Stimulated activated CD4-positive, alpha-beta T cell treated with anti-CD3 and anti-CD28 coated beads, TNF-alpha, amount 100 ng/mL, for 48 hours (primary cell): ENCODE data around the gene SLC30A7.

Experiments used
- DNase-seq, 3 donors: peaks; one replicate each; pipeline ENCODE4 v3.0.0-alpha.2; 2020; ENCODE audit warnings: low read depth in 3 of 3

Gene SLC30A7

DNA sequence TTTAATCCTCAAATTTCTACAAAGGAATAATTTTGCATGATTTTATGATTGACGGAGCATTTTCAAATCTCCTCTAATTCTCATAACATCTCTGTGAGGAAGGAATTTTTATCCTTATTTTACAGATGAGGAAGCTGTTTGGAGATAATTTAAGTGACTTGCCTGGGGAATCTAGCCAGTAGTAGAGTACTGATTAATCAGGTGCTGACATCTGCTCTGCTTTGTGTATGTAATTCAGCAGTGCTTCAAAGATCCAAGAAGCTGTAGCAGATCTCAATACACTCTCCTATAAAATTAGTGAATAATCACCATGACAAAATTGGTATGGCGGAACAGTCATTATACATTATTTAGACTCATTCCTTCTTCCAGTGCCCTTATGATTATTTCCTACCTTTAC, 83.7 kb downstream of the SLC30A7 start:
- DNase-seq = no peak

DNA sequence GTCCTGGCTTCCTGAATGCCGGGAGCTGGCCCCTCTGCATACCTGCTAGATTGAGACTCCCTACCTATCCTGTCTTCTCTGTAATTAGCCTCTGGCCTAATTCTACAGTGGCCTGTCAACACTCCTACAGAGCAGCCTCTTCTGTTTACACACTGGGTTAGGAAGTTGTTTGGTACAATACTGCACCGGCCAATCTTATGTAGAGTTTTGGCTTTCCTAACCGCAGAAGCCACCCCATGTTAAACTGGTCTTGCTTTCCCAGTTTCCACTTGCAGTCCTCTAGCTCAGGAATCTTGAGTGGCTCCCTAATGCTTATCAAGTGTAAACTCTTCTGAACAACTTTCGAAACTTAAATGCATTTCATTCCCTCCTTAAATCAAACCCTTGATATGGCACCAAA, 86.9 kb downstream of the SLC30A7 start:
- no peak for DNase-seq

DNA sequence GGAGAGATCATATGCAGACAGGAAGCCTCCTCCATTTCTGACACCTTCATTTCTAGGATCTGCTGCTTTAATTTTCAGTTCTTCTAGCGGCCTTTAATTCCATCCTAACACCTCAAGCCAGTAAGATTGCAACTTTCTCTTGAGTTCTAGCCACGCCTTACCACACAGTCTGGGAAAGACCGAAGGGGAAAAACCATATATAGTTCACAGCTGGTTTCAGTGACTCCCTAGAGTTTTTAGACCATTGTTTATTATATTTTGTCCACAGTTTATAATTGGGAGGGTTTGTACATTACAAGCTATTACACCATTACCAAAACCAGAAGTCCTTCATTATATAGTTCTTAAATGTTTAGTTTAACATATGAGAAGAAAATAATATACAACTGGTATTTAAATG, 92.2 kb downstream of the SLC30A7 start:
- no peak for DNase-seq

DNA sequence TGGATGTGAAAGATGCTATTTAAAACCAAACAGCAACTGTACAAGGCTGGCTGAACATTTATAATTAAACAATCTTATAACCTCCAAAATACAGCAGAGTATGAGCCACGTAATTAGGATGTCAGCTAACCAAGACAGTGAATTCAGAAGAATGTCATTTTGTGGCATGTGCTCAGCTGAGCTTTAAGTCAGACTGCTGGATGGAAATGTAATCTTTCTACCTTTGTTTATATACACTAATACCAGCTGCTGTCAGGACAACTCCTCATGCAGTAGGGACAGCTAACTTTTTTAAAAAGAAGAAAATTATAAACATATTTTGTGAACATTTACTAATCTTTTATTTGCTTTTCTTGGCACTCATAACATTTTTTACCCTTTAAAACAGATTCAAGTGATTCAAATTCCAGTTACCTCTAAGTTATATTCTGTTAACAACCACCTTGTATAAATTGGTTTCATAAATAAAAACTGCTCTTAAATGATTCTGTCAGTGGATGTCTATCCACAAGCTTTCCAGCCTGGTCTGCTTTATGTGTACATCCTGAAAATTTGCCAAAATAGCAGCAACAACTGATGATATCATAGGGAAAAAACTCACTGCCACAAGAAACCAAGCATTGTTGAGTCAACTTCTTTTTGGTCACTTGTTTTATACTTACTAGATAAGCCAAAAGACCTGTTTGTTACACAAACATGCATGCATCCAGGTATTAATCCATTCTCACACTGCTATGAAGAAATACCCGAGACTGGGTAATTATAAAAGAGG, 93.6 kb downstream of the SLC30A7 start:
- DNase-seq = no peak

DNA sequence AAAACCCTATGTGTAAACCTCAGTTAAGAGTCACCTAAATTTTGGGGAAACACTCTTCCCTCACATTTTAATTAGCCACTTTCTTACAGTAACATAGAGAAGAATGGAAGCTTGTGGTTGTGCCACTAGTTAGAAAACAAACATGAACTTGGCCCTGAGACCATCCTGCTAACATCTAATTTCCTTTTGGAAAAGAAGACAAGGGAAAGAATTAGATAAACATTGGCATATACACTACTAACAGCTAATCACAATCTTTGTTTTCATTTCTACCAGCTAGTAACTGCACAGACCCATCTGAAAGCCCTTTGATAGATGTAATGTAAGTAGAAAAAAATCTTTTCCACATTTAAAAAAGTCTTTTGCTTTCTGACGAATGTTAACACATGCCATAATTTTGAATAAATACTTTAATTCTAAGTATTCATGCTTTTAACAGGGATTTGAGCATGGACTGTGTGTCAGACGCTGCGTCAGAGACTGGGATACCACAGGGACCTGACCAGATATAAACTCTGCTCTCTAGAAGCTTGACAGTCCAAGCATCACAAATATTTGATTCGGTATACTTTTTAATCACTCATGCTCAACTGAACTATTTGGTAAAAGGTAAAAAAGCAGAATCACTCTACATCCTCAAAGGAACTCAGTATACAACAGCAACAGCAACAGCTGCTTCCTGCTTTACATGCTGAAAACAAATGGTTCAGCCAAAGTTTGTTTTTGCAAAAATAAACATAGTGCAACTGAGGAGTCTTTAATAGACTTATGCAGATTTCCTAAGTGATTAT, 99.5 kb downstream of the SLC30A7 start:
- no peak for DNase-seq

DNA sequence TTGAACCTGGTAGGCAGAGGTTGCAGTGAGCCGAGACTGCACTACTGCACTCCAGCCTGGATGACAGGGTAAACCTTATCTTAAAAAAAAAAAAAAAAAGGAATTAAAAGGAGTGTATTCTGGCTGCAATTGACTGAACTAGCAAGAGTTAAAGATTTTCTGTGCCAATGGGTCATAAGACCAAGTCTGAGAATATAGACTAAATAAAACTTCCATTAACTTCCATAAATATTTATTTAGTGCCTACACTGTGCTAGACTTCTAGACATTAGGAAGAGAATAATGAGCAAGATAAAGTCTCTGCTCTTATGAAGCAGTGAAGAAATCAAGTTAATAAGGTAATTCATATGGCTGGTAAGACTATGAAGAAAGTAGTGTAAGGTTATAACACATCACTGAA, 102.5 kb downstream of the SLC30A7 start:
- DNase-seq = no peak

DNA sequence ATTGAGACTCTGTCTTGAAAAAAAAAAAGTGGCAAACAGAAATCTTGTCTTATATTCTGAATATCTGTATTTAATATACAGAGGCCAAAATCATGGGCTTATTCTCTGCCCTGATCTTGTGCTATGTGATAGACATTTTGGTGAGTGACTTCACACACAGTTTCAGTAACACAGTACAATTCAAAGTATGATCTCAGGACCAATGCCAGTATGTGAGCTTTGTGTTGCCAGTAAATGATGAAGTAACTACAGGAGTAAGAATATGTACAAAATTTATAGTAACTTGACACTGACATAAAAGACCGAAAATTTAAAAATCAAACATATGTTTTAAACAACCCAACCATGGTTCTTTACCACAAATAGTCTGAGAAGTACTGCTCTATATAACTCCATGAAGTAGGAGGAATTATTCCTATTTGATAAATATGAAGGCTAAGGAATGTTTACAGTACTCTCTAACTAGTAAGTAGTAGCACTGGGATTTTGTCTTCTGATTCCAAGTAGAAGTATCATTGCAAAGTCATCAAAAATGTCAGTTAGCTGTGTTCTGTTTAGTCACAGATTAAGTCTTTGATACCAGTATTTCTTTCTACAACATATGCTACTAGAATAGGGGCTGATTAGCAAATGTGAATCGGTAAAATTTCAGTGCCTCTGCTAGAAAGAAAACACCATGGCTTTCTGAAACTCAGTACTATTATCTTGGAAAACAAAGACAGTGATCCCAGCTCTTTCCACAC, 104.4 kb downstream of the SLC30A7 start:
- DNase-seq = no peak

DNA sequence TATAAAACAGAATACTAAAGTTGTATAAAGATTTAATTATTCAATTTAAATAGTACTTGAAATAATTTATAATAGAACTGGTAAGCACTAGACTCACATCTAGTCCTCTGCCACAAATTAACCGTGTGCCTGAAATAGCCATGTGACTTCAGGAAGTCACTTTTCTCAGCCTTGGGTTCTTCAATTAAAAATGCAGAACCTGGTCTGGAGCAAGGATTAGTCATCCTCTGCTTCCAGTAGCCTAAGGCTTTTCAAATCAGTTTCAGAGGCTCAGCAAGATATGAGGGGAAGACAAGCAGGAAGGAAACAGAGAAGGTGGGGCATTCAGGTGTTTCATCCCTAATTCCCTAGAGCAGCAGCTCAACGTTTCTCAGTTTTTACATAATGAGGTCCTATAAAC, 106.7 kb downstream of the SLC30A7 start:
- DNase-seq = no peak

DNA sequence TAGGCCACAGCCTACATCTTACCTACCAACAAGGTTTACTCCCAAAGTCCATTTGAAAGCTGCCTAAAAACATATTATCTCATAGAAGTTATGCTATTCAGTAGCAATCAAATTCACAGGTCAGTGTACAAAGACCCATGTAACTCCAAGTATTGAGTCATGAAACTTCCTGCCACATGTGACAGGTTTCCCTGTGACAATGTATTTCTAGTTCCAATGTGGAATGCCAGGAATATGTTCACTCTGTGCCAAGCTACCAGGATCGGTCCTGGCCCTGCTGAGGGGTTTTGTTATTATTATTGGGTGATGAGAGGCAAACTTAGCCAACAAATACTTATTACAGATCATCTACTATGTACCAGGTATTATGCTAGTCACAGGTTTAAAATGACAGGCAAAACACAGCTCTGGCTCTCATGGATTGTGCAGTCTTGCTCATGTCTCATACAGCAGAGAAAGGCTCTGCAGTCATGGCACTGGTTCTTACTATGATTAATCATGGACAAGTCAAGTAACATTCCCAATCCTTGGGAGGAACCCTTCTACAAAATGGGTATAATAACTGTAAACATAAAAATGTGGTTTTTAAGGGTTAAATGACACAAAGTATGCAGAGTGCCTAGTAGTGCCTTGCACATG, 107.2 kb downstream of the SLC30A7 start:
- no peak for DNase-seq

DNA sequence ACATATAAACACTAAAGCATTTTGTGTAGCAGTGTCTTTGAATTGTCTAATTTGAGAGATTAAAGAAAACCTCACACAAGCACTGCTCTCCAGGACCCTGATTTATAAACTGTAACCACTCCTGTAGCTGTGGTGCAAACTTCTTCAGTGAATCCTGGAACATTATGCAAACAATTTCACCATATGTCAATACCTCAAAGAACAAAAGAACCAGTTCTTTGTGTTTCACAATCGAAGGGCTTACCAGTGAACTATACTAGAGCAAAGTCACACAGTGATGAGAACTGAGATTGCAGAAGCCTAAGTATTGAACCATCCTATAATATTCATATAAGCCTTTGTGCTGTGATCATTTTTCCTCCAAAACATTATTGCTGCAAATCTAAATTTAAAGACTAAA, 108.2 kb downstream of the SLC30A7 start:
- no peak for DNase-seq

DNA sequence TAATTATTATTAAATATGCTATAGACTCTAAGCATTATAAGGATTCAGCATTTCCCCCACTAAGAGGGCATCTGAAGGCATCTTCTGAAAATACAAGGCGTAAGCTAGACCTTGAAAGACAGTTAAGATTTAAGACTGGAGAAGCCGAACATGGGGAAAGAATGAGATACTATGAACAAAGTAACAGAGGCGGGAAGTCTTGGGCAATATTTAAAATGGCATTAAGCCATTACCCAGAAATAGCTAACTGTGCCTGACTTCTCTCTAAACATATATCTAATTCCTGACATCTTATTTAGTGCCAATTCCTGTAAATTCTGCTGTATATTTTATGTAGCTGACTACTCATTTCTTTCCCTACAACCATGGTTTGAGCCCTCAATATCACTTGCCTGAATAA, 108.8 kb downstream of the SLC30A7 start:
- no peak for DNase-seq

DNA sequence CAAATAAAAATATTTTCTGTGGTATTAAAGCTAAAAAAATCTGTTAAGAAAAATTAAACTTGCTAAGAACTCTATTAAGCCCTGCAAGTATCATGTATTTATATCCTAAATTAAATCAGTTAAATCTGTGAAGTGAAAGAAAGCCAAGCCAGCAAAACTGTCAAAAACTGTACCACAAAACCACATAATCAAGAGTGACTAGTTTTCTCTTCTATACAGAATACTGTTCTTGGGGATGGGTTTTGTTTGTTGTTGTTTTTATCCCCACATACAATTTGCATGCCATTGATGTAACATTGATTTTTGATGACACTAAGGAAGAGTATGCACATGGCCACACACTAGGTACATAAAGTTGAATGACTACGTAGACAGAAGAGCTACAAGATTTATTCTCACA, 109.3 kb downstream of the SLC30A7 start:
- no peak for DNase-seq

DNA sequence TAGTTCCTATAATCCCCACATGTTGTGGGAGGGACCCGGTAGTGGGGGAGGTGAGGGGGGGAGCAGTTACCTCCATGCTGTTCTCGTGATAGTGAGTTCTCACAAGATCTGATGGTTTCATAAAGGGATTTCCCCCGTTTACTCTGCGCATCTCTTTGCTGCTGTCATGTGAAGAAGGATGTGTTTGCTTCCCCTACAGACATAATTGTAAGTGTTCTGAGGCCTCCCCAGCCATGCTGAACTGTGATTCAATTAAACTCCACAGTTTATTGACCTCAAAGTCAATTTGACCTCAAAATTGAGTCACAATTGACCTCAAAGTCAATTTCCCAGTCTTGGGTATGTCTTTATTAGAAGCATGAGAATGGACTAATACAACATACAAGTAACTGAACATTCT, 110.0 kb downstream of the SLC30A7 start:
- DNase-seq = no peak

DNA sequence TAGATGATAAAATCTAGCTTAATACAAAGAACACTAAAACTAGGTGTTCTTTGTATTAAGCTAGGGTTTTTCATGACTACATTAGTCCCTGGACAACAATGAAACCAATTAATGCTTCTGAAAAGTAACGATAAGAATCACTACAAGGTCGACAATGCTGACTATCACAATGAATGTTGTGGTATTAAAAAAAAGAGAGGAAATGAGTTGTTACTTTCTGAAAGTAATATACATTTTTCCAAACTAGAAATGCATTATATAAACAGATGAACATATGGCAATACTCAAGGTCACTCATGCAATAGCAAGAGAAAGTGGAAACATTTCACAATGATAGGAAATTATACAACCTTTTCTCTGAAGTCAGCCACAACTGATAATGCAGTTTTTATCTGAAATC, 110.7 kb downstream of the SLC30A7 start:
- no peak for DNase-seq

DNA sequence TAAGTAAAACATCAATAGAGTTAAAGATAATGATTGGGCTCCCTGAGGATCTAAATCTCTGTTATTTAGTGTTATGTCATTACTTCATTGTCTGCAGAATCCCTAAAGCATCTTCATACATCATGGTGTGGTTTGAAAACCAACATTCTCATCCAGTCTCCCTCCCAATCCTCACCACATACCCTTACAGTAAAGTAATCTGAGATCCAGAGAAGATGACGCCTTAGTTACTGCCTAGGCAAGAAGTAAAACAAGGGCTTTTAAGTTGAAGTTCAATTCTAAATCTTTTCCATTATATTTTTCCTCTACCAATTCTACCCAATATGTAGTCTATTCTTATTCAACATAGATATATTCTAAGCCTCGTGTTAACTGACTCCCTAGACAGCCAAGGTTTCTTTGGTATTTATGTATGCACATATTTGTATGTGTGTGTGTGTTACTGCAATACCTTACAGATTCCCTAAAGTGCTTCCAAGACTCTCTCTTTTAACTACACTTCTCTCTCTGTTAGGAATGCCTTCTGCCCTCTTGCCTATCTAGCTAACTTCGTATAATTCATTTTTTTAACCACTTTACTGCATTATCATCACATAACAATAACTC, 112.4 kb downstream of the SLC30A7 start:
- DNase-seq = no peak

DNA sequence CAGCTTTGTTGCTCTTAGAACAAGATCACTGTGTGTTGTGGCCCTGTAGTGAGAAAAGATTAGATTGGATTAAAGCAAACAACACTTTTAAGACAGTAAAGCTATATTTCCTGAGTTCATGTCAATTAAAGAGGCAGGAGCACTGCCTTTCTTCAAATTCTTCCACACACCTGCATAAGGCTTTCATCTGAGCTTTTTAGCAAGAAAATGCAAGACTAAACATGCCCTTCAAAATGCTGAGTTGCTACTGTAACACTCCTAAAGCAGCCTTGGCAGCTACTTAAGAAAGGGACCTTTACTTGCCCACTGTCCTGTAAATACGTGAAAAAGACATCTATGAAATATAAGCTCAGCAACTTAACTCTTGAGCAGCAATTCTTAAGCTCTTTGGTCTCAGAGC, 117.9 kb downstream of the SLC30A7 start:
- DNase-seq = no peak

DNA sequence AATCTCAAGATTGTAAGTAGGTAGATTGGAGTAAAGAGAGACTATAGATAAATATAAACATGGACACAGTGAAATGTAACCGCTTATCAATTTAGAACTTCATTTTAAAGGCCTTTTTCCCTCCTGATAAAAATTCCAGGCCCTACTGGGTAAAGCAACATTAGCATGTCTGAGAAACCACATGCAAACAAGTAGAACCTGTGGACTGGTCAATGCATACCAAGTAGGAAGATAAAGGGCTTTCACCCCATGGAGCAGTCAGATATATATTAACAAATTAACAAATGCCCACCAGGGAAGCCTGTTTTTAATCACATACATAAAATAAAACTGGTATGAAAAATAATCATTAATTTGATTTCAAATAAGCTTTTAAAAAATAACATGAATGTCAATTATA, 121.6 kb downstream of the SLC30A7 start:
- DNase-seq = no peak

DNA sequence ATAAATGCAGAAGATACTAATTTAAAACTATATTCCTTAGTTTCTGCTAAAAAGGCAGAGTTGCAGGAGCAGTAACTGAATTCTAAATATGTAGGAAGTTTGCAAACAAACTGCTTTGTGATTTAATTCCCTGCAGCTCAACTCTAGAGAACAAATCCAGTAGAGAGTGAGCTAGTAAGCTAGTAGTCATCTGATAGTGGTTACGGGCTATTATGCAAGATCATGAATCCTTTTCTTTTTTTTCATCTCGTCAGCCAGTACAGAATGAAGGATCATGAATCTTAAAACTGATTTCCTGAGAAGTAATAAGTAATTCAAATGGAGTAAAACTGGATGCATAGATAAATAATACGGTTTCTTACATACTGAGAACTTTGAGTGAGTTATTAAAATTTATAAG, 126.4 kb downstream of the SLC30A7 start:
- no peak for DNase-seq

DNA sequence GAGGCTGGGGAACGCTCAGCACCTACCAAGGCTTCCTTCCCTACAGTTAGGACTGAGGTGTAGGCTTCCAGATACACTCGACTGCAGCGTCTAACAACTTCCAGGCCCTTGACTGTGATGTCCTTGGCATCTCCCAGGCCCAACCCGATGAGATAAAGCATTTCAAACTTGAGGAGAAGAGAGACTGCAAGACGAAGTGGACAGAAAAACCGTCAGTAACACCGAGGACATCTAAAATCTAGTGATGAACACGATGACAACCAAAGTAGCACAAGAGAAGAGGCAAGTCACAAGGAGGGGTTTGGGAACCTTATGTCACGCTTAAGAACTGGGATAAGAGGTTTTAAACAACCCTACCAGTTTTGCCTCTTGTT, 129.4 kb downstream of the SLC30A7 start:
- peak in 1 of 3 donors; percentile 15 for DNase-seq

DNA sequence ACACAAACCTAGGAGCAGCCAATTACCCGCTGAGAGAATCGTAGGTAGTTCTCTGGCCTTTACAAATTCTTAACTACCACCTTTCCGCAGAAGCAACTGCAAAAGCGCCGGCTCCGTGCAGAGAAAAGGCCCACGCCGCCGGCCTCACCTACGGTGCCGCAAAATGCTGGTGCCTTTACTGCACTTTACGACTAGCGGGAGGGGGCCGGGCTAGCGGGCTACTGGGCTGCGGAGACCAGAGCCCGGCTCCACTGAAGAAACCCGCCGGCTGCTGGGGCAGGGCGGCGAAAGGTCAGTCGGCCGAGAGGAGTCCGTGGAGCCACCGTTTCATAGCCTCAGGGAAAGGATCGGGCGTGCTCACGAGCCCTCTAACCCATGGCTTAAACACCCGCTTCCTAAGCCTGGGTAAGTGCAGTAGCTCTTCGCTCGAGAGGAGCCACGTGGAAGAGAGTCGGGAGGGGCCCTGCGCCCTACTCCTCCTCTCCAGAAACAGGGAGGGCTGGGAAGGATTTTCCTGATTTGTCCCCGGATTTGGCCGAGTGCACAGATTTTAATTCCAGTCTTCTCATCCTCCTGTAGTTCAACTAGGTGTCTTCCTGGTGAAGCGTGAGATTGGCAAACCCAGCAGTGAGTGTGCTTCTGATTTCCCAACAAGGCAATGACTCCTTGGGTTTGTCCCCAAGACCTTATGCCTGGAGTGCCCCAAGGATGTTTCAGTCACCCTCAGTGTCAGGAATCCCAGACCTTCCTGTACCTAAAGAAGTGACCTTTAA, 130.0 kb downstream of the SLC30A7 start, which contains the start of gene DPH5:
Gene DPH5 (minus strand): TSS at position 128 of the 773 bp plus-strand sequence. CDS start 341 bp downstream, outside the sequence.
- peak; percentile 79 to 84 (median 82) for DNase-seq

DNA sequence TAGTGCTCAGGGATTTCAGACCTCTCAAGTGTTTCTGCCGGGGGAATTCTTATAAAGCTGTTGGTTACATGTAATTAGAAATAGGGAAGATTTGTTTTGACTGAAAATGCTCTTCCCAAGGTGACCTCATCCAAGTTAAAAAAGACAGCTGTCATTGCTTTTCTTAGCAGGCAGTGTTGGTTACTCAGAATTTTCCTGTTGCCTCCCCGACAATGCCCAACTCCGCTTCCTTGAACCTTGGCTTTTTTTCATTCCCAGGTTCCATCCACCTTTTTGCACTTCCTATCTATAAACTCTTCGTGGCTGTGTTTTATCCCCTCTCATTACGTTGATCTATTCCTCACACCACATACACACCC, 130.5 kb downstream of the SLC30A7 start:
- no peak for DNase-seq
